K562 (cell line): ENCODE data around the gene POGLUT2. TPM values are rescaled to one million over a fixed set of nuclear protein-coding genes. Genes with fewer than 3 reads are reported as not detected.

Experiments used
- ATAC-seq: fragments of 200-7000 bp; cut with Tn5 transposase; 3 replicates; pipeline ENCODE4 v1.9.1; 2020; ENCODE audit warnings: moderate library complexity
- BruUV-seq: library from RNA; stranded (reverse); fragments of 400-500 nt; replicated peaks from 2 replicates; lab custom pipeline; 2021; lab: Mats Ljungman, UMichigan
- CTCF ChIA-PET: fragments of 300-600 bp; formaldehyde crosslinking; extraction: SDS; loops from one replicate; lab custom pipeline; 2021; ENCODE audit warnings: low intra/inter-chr PET ratio; lab: Yijun Ruan, JAX
- POLR2A ChIA-PET: fragments of 300-600, 350-650 bp; sonication (Branson Sonifier 250); formaldehyde crosslinking; extraction: SDS; loops from one replicate; lab custom pipeline; 2021; ENCODE audit warnings: antibody characterized with exemption, inconsistent platforms; lab: Yijun Ruan, JAX
- DNase-seq, 4 experiments: peaks; one replicate each; pipeline versions ENCODE4 v3.0.0 to v3.0.0-alpha.2; 2011 to 2018; ENCODE audit warnings: low spot score in 3 of 4, mixed read lengths in 3 of 4; ENCODE audit errors: extremely low read depth in 1 of 4
- FAIRE-seq: peaks from 2 replicates; lab custom pipeline; 2011; peaks lifted over from hg19 to GRCh38; lab: Jason Lieb, UNC
- H2AFZ ChIP-seq: 2 replicates; pipeline ENCODE4 v1.6.0; 2011; ENCODE audit warnings: low read depth, low read length, control low read depth, inconsistent platforms
- H3K27ac ChIP-seq: fragments of 200-600 bp; 3 replicates; pipeline ENCODE4 v1.8.0; 2011; ENCODE audit warnings: low read depth, mild to moderate bottlenecking, control low read depth, inconsistent platforms, low read length, moderate library complexity, mixed read lengths; ENCODE audit errors: extremely low read depth
- H3K27me3 ChIP-seq, 2 experiments: fragments of 300-600 bp in 1 of 2; 2 replicates in 1 of 2; 3 replicates in 1 of 2; pipeline versions ENCODE4 v1.6.0 to v1.8.0; 2011; ENCODE audit warnings: inconsistent platforms in 2 of 2, low read length in 2 of 2, mild to moderate bottlenecking in 1 of 2, mixed read lengths in 1 of 2, moderate library complexity in 1 of 2; ENCODE audit not compliant: control insufficient read depth in 2 of 2, insufficient read depth in 2 of 2
- H3K36me3 ChIP-seq: fragments of 300-600 bp; 3 replicates; pipeline ENCODE4 v1.8.0; 2011; ENCODE audit warnings: mild to moderate bottlenecking, low read length, inconsistent platforms; ENCODE audit not compliant: control insufficient read depth, insufficient read depth
- H3K4me1 ChIP-seq, 2 experiments: fragments of 200-600 bp in 1 of 2; replicated peaks in 1 of 2; 2 replicates in 1 of 2; 3 replicates in 1 of 2; pipeline versions ENCODE4 v1.5.1 to v1.8.0; 2011; ENCODE audit warnings: inconsistent platforms in 2 of 2, low read length in 2 of 2, mild to moderate bottlenecking in 1 of 2, mixed read lengths in 1 of 2, moderate library complexity in 1 of 2; ENCODE audit not compliant: control insufficient read depth in 2 of 2, insufficient read depth in 2 of 2
- H3K4me2 ChIP-seq: 2 replicates; pipeline ENCODE4 v1.6.1; 2011; ENCODE audit warnings: low read length, control low read depth, inconsistent platforms, mixed read lengths; ENCODE audit not compliant: insufficient read depth
- H3K4me3 ChIP-seq: fragments of 200-600 bp; sonication (generic), shearing (Covaris generic); 2 replicates; pipeline ENCODE4 v1.5.1; 2016; ENCODE audit warnings: control low read depth, inconsistent platforms
- H3K79me2 ChIP-seq: fragments of 200-600 bp; 3 replicates; pipeline ENCODE4 v1.8.0; 2011; ENCODE audit warnings: low read length, inconsistent platforms; ENCODE audit not compliant: control insufficient read depth, insufficient read depth
- H3K9ac ChIP-seq, 2 experiments: 2 replicates each; pipeline versions ENCODE4 v1.6.0 to v1.6.1; 2011; ENCODE audit warnings: low read depth in 2 of 2, low read length in 2 of 2, control low read depth in 1 of 2, inconsistent platforms in 1 of 2, mild to moderate bottlenecking in 1 of 2, mixed read lengths in 1 of 2; ENCODE audit not compliant: insufficient read depth in 1 of 2
- H3K9me1 ChIP-seq: one replicate; pipeline ENCODE4 v1.6.0; 2011; ENCODE audit warnings: inconsistent platforms, mild to moderate bottlenecking, low read length, moderate library complexity; ENCODE audit not compliant: control insufficient read depth, insufficient read depth
- H3K9me3 ChIP-seq: replicated peaks from 2 replicates; pipeline ENCODE4 v1.5.1; 2011; ENCODE audit warnings: low read depth, low read length, inconsistent platforms; ENCODE audit not compliant: control insufficient read depth, insufficient read depth
- H4K20me1 ChIP-seq: replicated peaks from 2 replicates; pipeline ENCODE4 v1.6.1; 2011; ENCODE audit warnings: low read length, inconsistent platforms, mixed read lengths; ENCODE audit not compliant: control insufficient read depth, insufficient read depth
- NELFE ChIP-seq: IDR thresholded peaks from 2 replicates; pipeline ENCODE4 v1.6.1; 2011; ENCODE audit warnings: mild to moderate bottlenecking; ENCODE audit not compliant: insufficient read depth, insufficient read length
- PHF8 ChIP-seq: fragments of 200-600 bp; sonication (generic); IDR thresholded peaks from 2 replicates; pipeline ENCODE4 v1.6.1; 2012; ENCODE audit warnings: mixed run types, mild to moderate bottlenecking, inconsistent platforms, low read length, moderate library complexity, borderline replicate concordance
- POU5F1 ChIP-seq: fragments of 150-350 bp; IDR thresholded peaks from 2 replicates; pipeline ENCODE4 v1.6.1; 2014; ENCODE audit warnings: borderline replicate concordance, low read length, low read depth, mild to moderate bottlenecking; ENCODE audit not compliant: partially characterized antibody
- ZNF311 ChIP-seq: fragments of 250-450 bp; sonication (Bioruptor Pico); IDR thresholded peaks from 2 replicates; pipeline ENCODE4 v1.4.0; 2020; ENCODE audit warnings: mild to moderate bottlenecking, moderate library complexity
- WGBS: fragments of 100-300 bp; shearing (Covaris generic); methylation state at CpG from one replicate; pipeline ENCODE4 v1.1.6; 2016; ENCODE audit warnings: low coverage, mixed read lengths; ENCODE audit not compliant: insufficient coverage; ENCODE audit errors: missing lambda C conversion rate; 5-methylcytosine and 5-hydroxymethylcytosine counted together
- in situ Hi-C: fragments of 300-500 bp; cut with MboI; formaldehyde crosslinking; loops from 4 replicates; pipeline ENCODE4 v1.15.0; 2018; ENCODE audit warnings: inconsistent platforms, mixed read lengths
- intact Hi-C: fragments of 100-400 bp; cut with micrococcal nuclease; formaldehyde crosslinking; loops from 2 replicates; pipeline ENCODE4 v1.14.2; 2022
- polyA plus RNA-seq, 8 experiments: library from polyadenylated mRNA; depleted of rRNA in 4 of 8; stranded (reverse) in 5 of 8; unstranded in 3 of 8; fragments of >200 nt; fragmentation: Nextera tagmentation in 2 of 8; fragmentation: Illumina TruSeq in 1 of 8; extraction: Ambion mirVana in 2 of 8; extraction: Trizol in 1 of 8; gene quantifications; 2 replicates each; pipeline versions ENCODE4 v1.2.1 to v1.2.3, GENCODE V29; 2011 to 2014; ENCODE audit warnings: inconsistent platforms in 1 of 8, missing spikeins in 1 of 8
- total RNA-seq, 7 experiments: library from RNA; depleted of rRNA in 6 of 7; stranded (reverse); fragments of >200 nt in 6 of 7; fragmentation: Illumina TruSeq in 2 of 7; extraction: Trizol in 2 of 7; gene quantifications; 2 replicates each; pipeline versions ENCODE4 v1.2.1 to v1.2.3, GENCODE V29; 2011 to 2021; ENCODE audit warnings: low replicate concordance in 1 of 7
- TF ChIP-seq, protein P1 (sequence below), 2 experiments: IDR thresholded peaks in 1 of 2; conservative IDR thresholded peaks in 1 of 2; 2 replicates each; pipeline ENCODE4 v1.6.1; 2016; ENCODE audit warnings: low read depth in 2 of 2, mild to moderate bottlenecking in 1 of 2, missing compliant biosample characterization in 1 of 2, missing genetic modification characterization in 1 of 2, moderate library complexity in 1 of 2
- TF ChIP-seq, protein P2 (sequence below): fragments of 450-650 bp; conservative IDR thresholded peaks from 2 replicates; pipeline ENCODE4 v1.6.1; 2016; ENCODE audit warnings: missing genetic modification characterization, low read depth, mild to moderate bottlenecking, missing compliant biosample characterization, moderate library complexity

POGLUT2 gene
- total and polyA plus RNA-seq, 9 of the 15 experiments (the other 6 are each of a cell fraction or from before 2014, with no cell fraction given) = 3.8 to 11.8 (median 10.8) TPM

DNA sequence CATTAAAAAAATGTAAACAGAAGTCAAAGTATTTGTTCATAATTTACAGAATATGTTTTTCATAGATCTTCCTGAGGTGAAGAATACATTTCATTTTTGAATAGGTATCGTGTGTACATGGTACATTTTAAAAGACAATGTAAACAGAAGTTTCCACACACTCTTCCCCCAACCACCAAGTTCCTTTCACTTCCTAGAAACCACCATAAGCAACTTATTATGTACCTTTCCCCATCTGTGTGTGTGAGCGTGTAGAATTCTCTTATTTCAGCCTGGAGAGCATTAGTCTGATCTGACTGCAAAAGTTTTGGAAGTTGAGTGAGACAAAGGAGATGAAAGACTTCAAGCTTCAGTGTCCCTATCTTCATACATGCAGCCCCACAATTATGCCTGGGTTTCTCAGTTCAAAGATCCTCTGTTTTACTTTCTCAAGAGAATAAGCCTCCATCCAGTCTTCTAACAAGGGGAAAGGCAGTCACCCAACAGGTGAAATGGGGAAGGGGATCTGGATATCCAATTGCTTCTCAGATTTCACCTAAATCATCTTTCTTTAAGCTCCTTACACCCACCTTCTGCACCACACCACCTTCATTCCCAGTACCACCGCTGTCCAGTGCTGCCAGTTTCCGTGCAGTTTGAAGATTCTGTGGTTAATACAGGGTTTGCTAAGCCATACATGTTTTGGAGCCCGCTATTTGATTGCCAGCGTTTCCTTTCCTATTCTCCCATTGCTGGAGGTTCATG lies 27.3 kb downstream of the POGLUT2 start:
- no peaks in the 10 kb centered on the region for H3K27me3 ChIP-seq
- ATAC-seq (no peak), DNase-seq (no peak), FAIRE-seq (peak; percentile 6)
- in situ Hi-C loops (no loop called here), intact Hi-C loops (loop anchor here (2.0 to 10.0 kb wide), 3 partner anchors 75 to 175 kb away; partner anchors contain the start of genes ERCC5 and TPP2)
- WGBS = 51% methylated on average over 6 of the region's 6 CpGs
- ChIA-PET CTCF (no interaction called here), POLR2A (interaction anchor here (2.0 kb wide), 1 partner anchor 13 kb away, joined by 8 read pairs; a partner anchor contains a TSS)
- peaks cover 31% of the 10 kb centered on the region; the same call in 1 of the 3 replicates for H3K36me3 ChIP-seq
- H3K27ac ChIP-seq = no peak overlapping the region
- TF ChIP-seq POU5F1 (no peak), NELFE (no peak), ZNF311 (CRISPR knock-in tag) (no peak), PHF8 (no peak)
- TF ChIP-seq, protein P1, sequence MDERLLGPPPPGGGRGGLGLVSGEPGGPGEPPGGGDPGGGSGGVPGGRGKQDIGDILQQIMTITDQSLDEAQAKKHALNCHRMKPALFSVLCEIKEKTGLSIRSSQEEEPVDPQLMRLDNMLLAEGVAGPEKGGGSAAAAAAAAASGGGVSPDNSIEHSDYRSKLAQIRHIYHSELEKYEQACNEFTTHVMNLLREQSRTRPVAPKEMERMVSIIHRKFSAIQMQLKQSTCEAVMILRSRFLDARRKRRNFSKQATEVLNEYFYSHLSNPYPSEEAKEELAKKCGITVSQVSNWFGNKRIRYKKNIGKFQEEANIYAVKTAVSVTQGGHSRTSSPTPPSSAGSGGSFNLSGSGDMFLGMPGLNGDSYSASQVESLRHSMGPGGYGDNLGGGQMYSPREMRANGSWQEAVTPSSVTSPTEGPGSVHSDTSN (CRISPR knock-in tag; IDR thresholded peaks at IDR 0.05; ENCODE audit: low read depth) = no peak
- TF ChIP-seq, protein P1 (tag; conservative IDR thresholded peaks at IDR 0.05; ENCODE audit: low read depth) = no peak
- TF ChIP-seq, protein P2, sequence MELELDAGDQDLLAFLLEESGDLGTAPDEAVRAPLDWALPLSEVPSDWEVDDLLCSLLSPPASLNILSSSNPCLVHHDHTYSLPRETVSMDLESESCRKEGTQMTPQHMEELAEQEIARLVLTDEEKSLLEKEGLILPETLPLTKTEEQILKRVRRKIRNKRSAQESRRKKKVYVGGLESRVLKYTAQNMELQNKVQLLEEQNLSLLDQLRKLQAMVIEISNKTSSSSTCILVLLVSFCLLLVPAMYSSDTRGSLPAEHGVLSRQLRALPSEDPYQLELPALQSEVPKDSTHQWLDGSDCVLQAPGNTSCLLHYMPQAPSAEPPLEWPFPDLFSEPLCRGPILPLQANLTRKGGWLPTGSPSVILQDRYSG (tag) = no peak
- no peaks in the 10 kb centered on the region for H3K9me1 ChIP-seq
- H3K4me2 ChIP-seq = peak overlapping the region; percentile 63
- H2AFZ ChIP-seq = no peak overlapping the region
- H3K9me3 ChIP-seq = no peaks in the 10 kb centered on the region
- no peak overlapping the region for H3K9ac ChIP-seq
- BruUV-seq = no TSS peak
- H3K79me2 ChIP-seq = peaks cover 24% of the 10 kb centered on the region
- H3K4me3 ChIP-seq = 0 out of 2 replicates have a peak overlapping the region, but pooled peaks have one; percentile 6
- H4K20me1 ChIP-seq = no peaks in the 10 kb centered on the region
- peaks cover 11 to 26% of the 10 kb centered on the region in 2 experiments; a peak in 4 of 5 replicates for H3K4me1 ChIP-seq
